Suprapubic skin (tissue), 3 donors: ENCODE data around the gene OLFM3.

Source experiments
- CTCF ChIP-seq, 2 donors: fragments of 200-600 bp in 1 of 2; fragments of 450-650 bp in 1 of 2; sonication (generic) in 1 of 2; IDR thresholded peaks; one replicate each; pipeline ENCODE4 v1.5.1; 2016 to 2019; ENCODE audit warnings: antibody characterized with exemption in 2 of 2, mild to moderate bottlenecking in 1 of 2, moderate library complexity in 1 of 2
- POLR2A ChIP-seq, 2 donors: fragments of 450-650 bp; IDR thresholded peaks; one replicate each; pipeline ENCODE4 v1.6.1; 2017; ENCODE audit warnings: antibody characterized with exemption in 2 of 2, mild to moderate bottlenecking in 2 of 2, moderate library complexity in 2 of 2

GRCh38 chr1:101918277-101918676 is 78.4 kb downstream of the OLFM3 start:
- TF ChIP-seq POLR2A (IDR thresholded peaks at IDR 0.05): no peak
- TF ChIP-seq CTCF (IDR thresholded peaks at IDR 0.05): no peak
